GM20000 (cell line): ENCODE measurements around the gene TTC9.
"Not testable (repeated sequence)": the region's sequence is repeated elsewhere in the genome, so short reads cannot be mapped to it uniquely, and the experiment has no call there.

Experiments
- DNase-seq: peaks from one replicate; pipeline ENCODE4 v3.0.0; 2012; ENCODE audit warnings: low spot score
- CTCF ChIP-seq: IDR thresholded peaks from 2 replicates; pipeline ENCODE4 v1.5.1; 2012; ENCODE audit warnings: mild to moderate bottlenecking, control low read depth; ENCODE audit errors: extremely low read depth, missing control alignments

TTC9 gene

GRCh38 chr14:70699646-70700045 is 57.9 kb downstream of the TTC9 start:
- no peak for TF ChIP-seq CTCF
- no peak for DNase-seq

- no peak for DNase-seq
- no peak for TF ChIP-seq CTCF
Measured at GRCh38 chr14:70700955-70701585, 59.4 kb downstream of the TTC9 start.

- no peak for TF ChIP-seq CTCF
- DNase-seq = no peak
Measured at GRCh38 chr14:70701610-70702009, 59.9 kb downstream of the TTC9 start.

- no peak for DNase-seq
- no peak for TF ChIP-seq CTCF
Measured at GRCh38 chr14:70702161-70702560, 60.4 kb downstream of the TTC9 start.

GRCh38 chr14:70703621-70704168 is 62.0 kb downstream of the TTC9 start:
- not testable (repeated sequence) for DNase-seq

- no peak for DNase-seq
- no peak for TF ChIP-seq CTCF
Measured at GRCh38 chr14:70704960-70705359, 63.2 kb downstream of the TTC9 start.

- no peak for DNase-seq
- no peak for TF ChIP-seq CTCF
Measured at GRCh38 chr14:70706177-70706576, 64.5 kb downstream of the TTC9 start.
